ENCODE data around the gene C4B. TPM values are rescaled to one million over a fixed set of nuclear protein-coding genes. Genes with fewer than 3 reads are reported as not detected.

Gene C4B
- total and polyA plus RNA-seq, 2 donors (not counting 3 experiments of a cell fraction or from before 2014, with no cell fraction given): 4.4 to 6.3 TPM

DNA sequence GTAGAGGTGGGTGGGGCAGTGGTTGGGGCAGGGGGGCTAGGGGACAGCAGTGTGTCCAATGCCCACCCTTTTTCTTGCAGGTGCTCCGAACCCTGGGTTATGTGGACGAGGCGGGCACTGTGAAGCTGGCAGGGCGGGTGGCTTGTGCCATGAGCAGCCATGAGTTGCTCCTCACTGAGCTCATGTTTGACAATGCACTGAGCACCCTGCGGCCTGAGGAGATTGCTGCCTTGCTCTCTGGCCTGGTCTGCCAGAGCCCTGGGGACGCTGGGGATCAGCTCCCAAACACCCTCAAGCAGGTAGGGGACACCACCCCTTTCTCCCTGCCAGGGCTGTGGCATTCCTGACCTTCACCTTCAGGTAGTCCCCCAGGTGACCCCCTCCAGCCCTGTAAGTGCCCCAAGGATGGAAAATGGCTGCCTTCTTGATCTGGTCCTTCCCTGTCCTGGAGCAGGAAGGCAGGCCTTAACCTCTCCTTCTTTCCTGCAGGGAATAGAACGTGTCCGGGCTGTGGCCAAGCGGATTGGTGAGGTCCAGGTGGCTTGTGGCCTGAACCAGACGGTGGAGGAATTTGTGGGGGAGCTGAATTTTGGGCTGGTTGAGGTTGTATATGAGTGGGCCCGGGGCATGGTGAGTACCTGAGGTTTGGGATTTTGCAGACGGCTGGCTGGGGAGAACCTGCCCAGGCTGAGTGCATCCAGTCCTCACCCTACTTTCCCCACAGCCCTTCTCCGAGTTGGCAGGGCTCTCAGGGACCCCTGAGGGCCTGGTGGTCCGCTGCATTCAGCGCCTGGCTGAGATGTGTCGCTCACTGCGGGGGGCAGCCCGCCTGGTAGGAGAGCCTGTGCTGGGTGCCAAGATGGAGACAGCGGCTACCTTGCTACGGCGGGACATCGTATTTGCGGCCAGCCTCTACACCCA lies 45.5 kb upstream of the C4B start:
- peaks cover 17% of the 10 kb centered on the region for H3K4me1 ChIP-seq (ENCODE audit: control insufficient read depth, extremely low read depth, insufficient read depth, low read length)
- H3K9ac ChIP-seq (replicated peaks; ENCODE audit: extremely low read depth, insufficient read depth, low read length): no peak overlapping the region

More for the DNA sequence above, 45.5 kb upstream of the C4B start:
- TF ChIP-seq POLR2A (IDR thresholded peaks at IDR 0.05; ENCODE audit: low read depth, low read length) (no peak), POLR2AphosphoS5 (IDR thresholded peaks at IDR 0.05; ENCODE audit: insufficient read depth, low read depth, low read length) (no peak), JUN (IDR thresholded peaks at IDR 0.05; ENCODE audit: borderline replicate concordance, insufficient read depth, insufficient read length, low read depth) (no peak), GATA2 (IDR thresholded peaks at IDR 0.05; ENCODE audit: insufficient read depth, insufficient read length, low read depth, low read length) (no peak), FOS (IDR thresholded peaks at IDR 0.05; ENCODE audit: borderline replicate concordance, insufficient read depth, low read length) (no peak), MYC (IDR thresholded peaks at IDR 0.05; ENCODE audit: low read depth, low read length) (no peak), EZH2 (IDR thresholded peaks at IDR 0.05; ENCODE audit: borderline replicate concordance, low read depth, low read length, severe bottlenecking) (no peak)
- TF ChIP-seq, protein P1, sequence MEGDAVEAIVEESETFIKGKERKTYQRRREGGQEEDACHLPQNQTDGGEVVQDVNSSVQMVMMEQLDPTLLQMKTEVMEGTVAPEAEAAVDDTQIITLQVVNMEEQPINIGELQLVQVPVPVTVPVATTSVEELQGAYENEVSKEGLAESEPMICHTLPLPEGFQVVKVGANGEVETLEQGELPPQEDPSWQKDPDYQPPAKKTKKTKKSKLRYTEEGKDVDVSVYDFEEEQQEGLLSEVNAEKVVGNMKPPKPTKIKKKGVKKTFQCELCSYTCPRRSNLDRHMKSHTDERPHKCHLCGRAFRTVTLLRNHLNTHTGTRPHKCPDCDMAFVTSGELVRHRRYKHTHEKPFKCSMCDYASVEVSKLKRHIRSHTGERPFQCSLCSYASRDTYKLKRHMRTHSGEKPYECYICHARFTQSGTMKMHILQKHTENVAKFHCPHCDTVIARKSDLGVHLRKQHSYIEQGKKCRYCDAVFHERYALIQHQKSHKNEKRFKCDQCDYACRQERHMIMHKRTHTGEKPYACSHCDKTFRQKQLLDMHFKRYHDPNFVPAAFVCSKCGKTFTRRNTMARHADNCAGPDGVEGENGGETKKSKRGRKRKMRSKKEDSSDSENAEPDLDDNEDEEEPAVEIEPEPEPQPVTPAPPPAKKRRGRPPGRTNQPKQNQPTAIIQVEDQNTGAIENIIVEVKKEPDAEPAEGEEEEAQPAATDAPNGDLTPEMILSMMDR (IDR thresholded peaks at IDR 0.05; ENCODE audit: extremely low read depth in 1 of 2, insufficient read depth in 1 of 2, low read depth in 1 of 2, low read length in 2 of 2): no peak
- TF ChIP-seq, protein P2, sequence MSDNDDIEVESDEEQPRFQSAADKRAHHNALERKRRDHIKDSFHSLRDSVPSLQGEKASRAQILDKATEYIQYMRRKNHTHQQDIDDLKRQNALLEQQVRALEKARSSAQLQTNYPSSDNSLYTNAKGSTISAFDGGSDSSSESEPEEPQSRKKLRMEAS (IDR thresholded peaks at IDR 0.05; ENCODE audit: insufficient read depth, insufficient read length): no peak
- ChIA-PET CTCF (no interaction called here), POLR2A (no interaction called here)
- no peaks in the 10 kb centered on the region for H3K27me3 ChIP-seq (ENCODE audit: control insufficient read depth in 2 of 2, insufficient read depth in 2 of 2, low read length in 2 of 2)
- no peak overlapping the region for H2AFZ ChIP-seq (ENCODE audit: low read depth, low read length)
- dilution Hi-C loops (cut with MboI; ENCODE audit: extremely low pct_ligation_motif_present, low sequenced_read_pairs): no loop called here
- intact Hi-C loops (cut with micrococcal nuclease): no loop called here
- no TSS peak for BruUV-seq (replicated peaks)
- DNase-seq (ENCODE audit: low read depth, low spot score): no peak
- peaks cover 6 to 38% of the 10 kb centered on the region in 2 experiments for H3K36me3 ChIP-seq (ENCODE audit: control insufficient read depth in 2 of 2, extremely low read depth in 1 of 2, insufficient read depth in 2 of 2, low read length in 2 of 2)
- H3K9me1 ChIP-seq (replicated peaks; ENCODE audit: control insufficient read depth, extremely low read depth, insufficient read depth, low read length): no peaks in the 10 kb centered on the region
- FAIRE-seq: no peak
- peaks cover 29% of the 10 kb centered on the region for H3K79me2 ChIP-seq (ENCODE audit: control insufficient read depth, insufficient read depth, low read length)
- no peaks in the 10 kb centered on the region for H3K9me3 ChIP-seq (replicated peaks; ENCODE audit: control insufficient read depth, insufficient read depth, low read length)
- H4K20me1 ChIP-seq (replicated peaks; ENCODE audit: control insufficient read depth, extremely low read depth, insufficient read depth, low read length): no peaks in the 10 kb centered on the region
- H3K4me3 ChIP-seq (replicated peaks in 1 of 3; ENCODE audit: insufficient read depth in 1 of 3, low read depth in 1 of 3, low read length in 3 of 3): no peak overlapping the region
- no peak overlapping the region for H3K27ac ChIP-seq (ENCODE audit: insufficient read depth, low read depth, low read length)
- no peak overlapping the region for H3K4me2 ChIP-seq (ENCODE audit: insufficient read depth, low read length)
